HEK293 (cell line): ENCODE measurements around the gene SIK3.

Experiments used
- CTCF ChIA-PET: fragments of 350-600 bp; formaldehyde crosslinking; extraction: SDS; loops from one replicate; lab custom pipeline; 2021; ENCODE audit warnings: antibody characterized with exemption; lab: Yijun Ruan, JAX
- POLR2A ChIA-PET: fragments of 300-600 bp; formaldehyde crosslinking; extraction: SDS; loops from one replicate; lab custom pipeline; 2020; ENCODE audit warnings: antibody characterized with exemption, inconsistent platforms; lab: Yijun Ruan, JAX
- H3K27ac ChIP-seq: fragments of 200-500 bp; sonication (Bioruptor generic); 2 replicates; pipeline ENCODE4 v1.5.1; 2014; ENCODE audit warnings: low read depth, low read length, control low read depth, inconsistent platforms; ENCODE audit errors: extremely low read depth
- H3K36me3 ChIP-seq, 2 experiments: fragments of 200-500 bp in 1 of 2; sonication (Bioruptor generic) in 1 of 2; 1 replicate in 1 of 2; 2 replicates in 1 of 2; pipeline ENCODE4 v1.5.1; 2014 to 2017; ENCODE audit warnings: inconsistent platforms in 2 of 2, low read length in 2 of 2; ENCODE audit not compliant: control insufficient read depth in 2 of 2, insufficient read depth in 1 of 2
- H3K4me1 ChIP-seq: fragments of 200-500 bp; sonication (Bioruptor generic); 2 replicates; pipeline ENCODE4 v1.5.1; 2014; ENCODE audit warnings: mild to moderate bottlenecking, low read length, inconsistent platforms; ENCODE audit not compliant: control insufficient read depth, insufficient read depth
- H3K4me3 ChIP-seq: 2 replicates; pipeline ENCODE4 v1.5.1; 2011; ENCODE audit warnings: low read depth, mild to moderate bottlenecking, control low read depth, low read length, moderate library complexity
- H3K9me3 ChIP-seq: fragments of 200-500 bp; sonication (Bioruptor generic); 2 replicates; pipeline ENCODE4 v1.5.1; 2014; ENCODE audit warnings: low read depth, low read length, inconsistent platforms; ENCODE audit not compliant: control insufficient read depth, insufficient read depth
- KLF1 ChIP-seq: fragments of 450-650 bp; formaldehyde crosslinking; IDR thresholded peaks from 2 replicates; pipeline ENCODE4 v1.5.1; 2016; ENCODE audit warnings: missing biosample characterization, missing genetic modification characterization
- KLF7 ChIP-seq: fragments of 450-650 bp; formaldehyde crosslinking; IDR thresholded peaks from 2 replicates; pipeline ENCODE4 v1.5.1; 2016; ENCODE audit warnings: missing biosample characterization, missing genetic modification characterization, borderline replicate concordance
- SCRT1 ChIP-seq: fragments of 450-650 bp; formaldehyde crosslinking; IDR thresholded peaks from 2 replicates; pipeline ENCODE4 v1.5.1; 2016; ENCODE audit warnings: missing biosample characterization, missing genetic modification characterization, borderline replicate concordance
- ZIC2 ChIP-seq: fragments of 450-650 bp; formaldehyde crosslinking; IDR thresholded peaks from 2 replicates; pipeline ENCODE4 v1.5.1; 2016; ENCODE audit warnings: missing biosample characterization, missing genetic modification characterization
- ZNF350 ChIP-seq: fragments of 450-650 bp; formaldehyde crosslinking; IDR thresholded peaks from 2 replicates; pipeline ENCODE4 v1.5.0; 2017; ENCODE audit warnings: missing biosample characterization, mild to moderate bottlenecking, missing genetic modification characterization
- ZNF555 ChIP-seq: fragments of 450-650 bp; formaldehyde crosslinking; conservative IDR thresholded peaks from 2 replicates; pipeline ENCODE4 v1.5.1; 2017; ENCODE audit warnings: missing biosample characterization, mild to moderate bottlenecking, missing genetic modification characterization, inconsistent platforms
- ZNF561 ChIP-seq: fragments of 450-650 bp; IDR thresholded peaks from 2 replicates; pipeline ENCODE4 v1.5.1; 2018; ENCODE audit warnings: missing biosample characterization, missing genetic modification characterization, borderline replicate concordance
- ZNF658 ChIP-seq: fragments of 450-650 bp; formaldehyde crosslinking; IDR thresholded peaks from 2 replicates; pipeline ENCODE4; 2016; ENCODE audit warnings: missing biosample characterization, missing genetic modification characterization
- ZSCAN23 ChIP-seq: fragments of 450-650 bp; formaldehyde crosslinking; IDR thresholded peaks from 2 replicates; pipeline ENCODE4 v1.5.1; 2016; ENCODE audit warnings: missing biosample characterization, missing genetic modification characterization
- TF ChIP-seq, protein P1 (sequence below): fragments of 450-650 bp; formaldehyde crosslinking; IDR thresholded peaks from 2 replicates; pipeline ENCODE4 v1.5.1; 2016; ENCODE audit warnings: missing biosample characterization, missing genetic modification characterization
- TF ChIP-seq, protein P2 (sequence below): fragments of 450-650 bp; IDR thresholded peaks from 2 replicates; pipeline ENCODE4 v1.5.1; 2018; ENCODE audit warnings: missing biosample characterization, missing genetic modification characterization
- TF ChIP-seq, protein P3 (sequence below): fragments of 450-650 bp; formaldehyde crosslinking; IDR thresholded peaks from 2 replicates; pipeline ENCODE4 v1.5.1; 2016; ENCODE audit warnings: missing biosample characterization, missing genetic modification characterization, low read depth
- TF ChIP-seq, protein P4 (sequence below): sonication (generic); formaldehyde crosslinking; IDR thresholded peaks from 2 replicates; pipeline ENCODE4 v1.8.1; 2022; ENCODE audit warnings: mild to moderate bottlenecking, moderate library complexity, missing genetic modification reagents
- TF ChIP-seq, protein P5 (sequence below): fragments of 450-650 bp; formaldehyde crosslinking; IDR thresholded peaks from 2 replicates; pipeline ENCODE4 v1.5.1; 2016; ENCODE audit warnings: missing biosample characterization, missing genetic modification characterization
- TF ChIP-seq, protein P6 (sequence below): fragments of 450-650 bp; formaldehyde crosslinking; IDR thresholded peaks from 2 replicates; pipeline ENCODE4 v1.5.1; 2016; ENCODE audit warnings: missing biosample characterization, missing genetic modification characterization
- TF ChIP-seq, protein P7 (sequence below): fragments of 450-650 bp; formaldehyde crosslinking; optimal IDR thresholded peaks from 2 replicates; pipeline ENCODE3; 2016; ENCODE audit warnings: missing biosample characterization, mild to moderate bottlenecking, missing genetic modification characterization

SIK3 gene

DNA sequence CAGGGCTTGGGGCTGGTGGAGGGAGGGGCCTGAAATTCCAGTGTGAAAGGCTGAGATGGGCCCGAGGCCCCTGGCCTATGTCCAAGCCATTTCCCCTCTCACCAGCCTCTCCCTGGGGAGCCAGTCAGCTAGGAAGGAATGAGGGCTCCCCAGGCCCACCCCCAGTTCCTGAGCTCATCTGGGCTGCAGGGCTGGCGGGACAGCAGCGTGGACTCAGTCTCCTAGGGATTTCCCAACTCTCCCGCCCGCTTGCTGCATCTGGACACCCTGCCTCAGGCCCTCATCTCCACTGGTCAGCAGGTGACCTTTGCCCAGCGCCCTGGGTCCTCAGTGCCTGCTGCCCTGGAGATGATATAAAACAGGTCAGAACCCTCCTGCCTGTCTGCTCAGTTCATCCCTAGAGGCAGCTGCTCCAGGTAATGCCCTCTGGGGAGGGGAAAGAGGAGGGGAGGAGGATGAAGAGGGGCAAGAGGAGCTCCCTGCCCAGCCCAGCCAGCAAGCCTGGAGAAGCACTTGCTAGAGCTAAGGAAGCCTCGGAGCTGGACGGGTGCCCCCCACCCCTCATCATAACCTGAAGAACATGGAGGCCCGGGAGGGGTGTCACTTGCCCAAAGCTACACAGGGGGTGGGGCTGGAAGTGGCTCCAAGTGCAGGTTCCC, 268.6 kb downstream of the SIK3 start, which contains the start of gene APOC3 (continued):
- TF ChIP-seq ZNF658 (tag by site-specific recombination) (no peak), KLF1 (no peak)
- TF ChIP-seq, protein P1, sequence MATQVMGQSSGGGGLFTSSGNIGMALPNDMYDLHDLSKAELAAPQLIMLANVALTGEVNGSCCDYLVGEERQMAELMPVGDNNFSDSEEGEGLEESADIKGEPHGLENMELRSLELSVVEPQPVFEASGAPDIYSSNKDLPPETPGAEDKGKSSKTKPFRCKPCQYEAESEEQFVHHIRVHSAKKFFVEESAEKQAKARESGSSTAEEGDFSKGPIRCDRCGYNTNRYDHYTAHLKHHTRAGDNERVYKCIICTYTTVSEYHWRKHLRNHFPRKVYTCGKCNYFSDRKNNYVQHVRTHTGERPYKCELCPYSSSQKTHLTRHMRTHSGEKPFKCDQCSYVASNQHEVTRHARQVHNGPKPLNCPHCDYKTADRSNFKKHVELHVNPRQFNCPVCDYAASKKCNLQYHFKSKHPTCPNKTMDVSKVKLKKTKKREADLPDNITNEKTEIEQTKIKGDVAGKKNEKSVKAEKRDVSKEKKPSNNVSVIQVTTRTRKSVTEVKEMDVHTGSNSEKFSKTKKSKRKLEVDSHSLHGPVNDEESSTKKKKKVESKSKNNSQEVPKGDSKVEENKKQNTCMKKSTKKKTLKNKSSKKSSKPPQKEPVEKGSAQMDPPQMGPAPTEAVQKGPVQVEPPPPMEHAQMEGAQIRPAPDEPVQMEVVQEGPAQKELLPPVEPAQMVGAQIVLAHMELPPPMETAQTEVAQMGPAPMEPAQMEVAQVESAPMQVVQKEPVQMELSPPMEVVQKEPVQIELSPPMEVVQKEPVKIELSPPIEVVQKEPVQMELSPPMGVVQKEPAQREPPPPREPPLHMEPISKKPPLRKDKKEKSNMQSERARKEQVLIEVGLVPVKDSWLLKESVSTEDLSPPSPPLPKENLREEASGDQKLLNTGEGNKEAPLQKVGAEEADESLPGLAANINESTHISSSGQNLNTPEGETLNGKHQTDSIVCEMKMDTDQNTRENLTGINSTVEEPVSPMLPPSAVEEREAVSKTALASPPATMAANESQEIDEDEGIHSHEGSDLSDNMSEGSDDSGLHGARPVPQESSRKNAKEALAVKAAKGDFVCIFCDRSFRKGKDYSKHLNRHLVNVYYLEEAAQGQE (tag by site-specific recombination): no peak
- TF ChIP-seq, protein P2, sequence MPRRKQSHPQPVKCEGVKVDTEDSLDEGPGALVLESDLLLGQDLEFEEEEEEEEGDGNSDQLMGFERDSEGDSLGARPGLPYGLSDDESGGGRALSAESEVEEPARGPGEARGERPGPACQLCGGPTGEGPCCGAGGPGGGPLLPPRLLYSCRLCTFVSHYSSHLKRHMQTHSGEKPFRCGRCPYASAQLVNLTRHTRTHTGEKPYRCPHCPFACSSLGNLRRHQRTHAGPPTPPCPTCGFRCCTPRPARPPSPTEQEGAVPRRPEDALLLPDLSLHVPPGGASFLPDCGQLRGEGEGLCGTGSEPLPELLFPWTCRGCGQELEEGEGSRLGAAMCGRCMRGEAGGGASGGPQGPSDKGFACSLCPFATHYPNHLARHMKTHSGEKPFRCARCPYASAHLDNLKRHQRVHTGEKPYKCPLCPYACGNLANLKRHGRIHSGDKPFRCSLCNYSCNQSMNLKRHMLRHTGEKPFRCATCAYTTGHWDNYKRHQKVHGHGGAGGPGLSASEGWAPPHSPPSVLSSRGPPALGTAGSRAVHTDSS: no peak

DNA sequence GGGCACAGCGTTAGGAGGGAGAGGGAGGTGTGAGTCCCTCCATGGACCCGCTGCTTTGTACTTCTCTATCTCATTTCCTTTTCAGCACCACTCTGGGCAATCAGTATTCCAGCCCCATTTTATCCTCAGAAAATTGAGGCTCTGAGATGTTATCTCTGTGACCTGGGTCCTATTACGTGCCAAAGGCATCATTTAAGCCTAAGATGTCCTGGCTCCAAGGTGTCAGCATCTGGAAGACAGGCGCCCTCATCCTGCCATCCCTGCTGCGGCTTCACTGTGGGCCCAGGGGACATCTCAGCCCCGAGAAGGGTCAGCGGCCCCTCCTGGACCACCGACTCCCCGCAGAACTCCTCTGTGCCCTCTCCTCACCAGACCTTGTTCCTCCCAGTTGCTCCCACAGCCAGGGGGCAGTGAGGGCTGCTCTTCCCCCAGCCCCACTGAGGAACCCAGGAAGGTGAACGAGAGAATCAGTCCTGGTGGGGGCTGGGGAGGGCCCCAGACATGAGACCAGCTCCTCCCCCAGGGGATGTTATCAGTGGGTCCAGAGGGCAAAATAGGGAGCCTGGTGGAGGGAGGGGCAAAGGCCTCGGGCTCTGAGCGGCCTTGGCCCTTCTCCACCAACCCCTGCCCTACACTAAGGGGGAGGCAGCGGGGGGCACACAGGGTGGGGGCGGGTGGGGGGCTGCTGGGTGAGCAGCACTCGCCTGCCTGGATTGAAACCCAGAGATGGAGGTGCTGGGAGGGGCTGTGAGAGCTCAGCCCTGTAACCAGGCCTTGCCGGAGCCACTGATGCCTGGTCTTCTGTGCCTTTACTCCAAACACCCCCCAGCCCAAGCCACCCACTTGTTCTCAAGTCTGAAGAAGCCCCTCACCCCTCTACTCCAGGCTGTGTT, 269.4 kb downstream of the SIK3 start:
- Histone ChIP-seq H3K9me3 (no peaks in the 10 kb centered on the region), H3K4me1 (no peaks in the 10 kb centered on the region), H3K4me3 (no peak overlapping the region), H3K36me3 (no peaks in the 10 kb centered on the region), H3K27ac (no peak overlapping the region)
- POLR2A ChIA-PET: no interaction called here
- CTCF ChIA-PET: interaction anchor here (0.6 to 1.4 kb wide), 2 partner anchors 82 to 277 kb away, joined by 3 to 4 read pairs; no protein-coding TSS in a partner anchor
- TF ChIP-seq, protein P3, sequence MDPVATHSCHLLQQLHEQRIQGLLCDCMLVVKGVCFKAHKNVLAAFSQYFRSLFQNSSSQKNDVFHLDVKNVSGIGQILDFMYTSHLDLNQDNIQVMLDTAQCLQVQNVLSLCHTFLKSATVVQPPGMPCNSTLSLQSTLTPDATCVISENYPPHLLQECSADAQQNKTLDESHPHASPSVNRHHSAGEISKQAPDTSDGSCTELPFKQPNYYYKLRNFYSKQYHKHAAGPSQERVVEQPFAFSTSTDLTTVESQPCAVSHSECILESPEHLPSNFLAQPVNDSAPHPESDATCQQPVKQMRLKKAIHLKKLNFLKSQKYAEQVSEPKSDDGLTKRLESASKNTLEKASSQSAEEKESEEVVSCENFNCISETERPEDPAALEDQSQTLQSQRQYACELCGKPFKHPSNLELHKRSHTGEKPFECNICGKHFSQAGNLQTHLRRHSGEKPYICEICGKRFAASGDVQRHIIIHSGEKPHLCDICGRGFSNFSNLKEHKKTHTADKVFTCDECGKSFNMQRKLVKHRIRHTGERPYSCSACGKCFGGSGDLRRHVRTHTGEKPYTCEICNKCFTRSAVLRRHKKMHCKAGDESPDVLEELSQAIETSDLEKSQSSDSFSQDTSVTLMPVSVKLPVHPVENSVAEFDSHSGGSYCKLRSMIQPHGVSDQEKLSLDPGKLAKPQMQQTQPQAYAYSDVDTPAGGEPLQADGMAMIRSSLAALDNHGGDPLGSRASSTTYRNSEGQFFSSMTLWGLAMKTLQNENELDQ (tag by site-specific recombination): no peak
- TF ChIP-seq ZSCAN23 (tag by site-specific recombination) (no peak), ZNF555 (tag by site-specific recombination) (no peak), ZIC2 (tag by site-specific recombination) (no peak), ZNF561 (tag by site-specific recombination) (no peak), ZNF350 (no peak), KLF7 (no peak), SCRT1 (no peak)
- TF ChIP-seq, protein P4, sequence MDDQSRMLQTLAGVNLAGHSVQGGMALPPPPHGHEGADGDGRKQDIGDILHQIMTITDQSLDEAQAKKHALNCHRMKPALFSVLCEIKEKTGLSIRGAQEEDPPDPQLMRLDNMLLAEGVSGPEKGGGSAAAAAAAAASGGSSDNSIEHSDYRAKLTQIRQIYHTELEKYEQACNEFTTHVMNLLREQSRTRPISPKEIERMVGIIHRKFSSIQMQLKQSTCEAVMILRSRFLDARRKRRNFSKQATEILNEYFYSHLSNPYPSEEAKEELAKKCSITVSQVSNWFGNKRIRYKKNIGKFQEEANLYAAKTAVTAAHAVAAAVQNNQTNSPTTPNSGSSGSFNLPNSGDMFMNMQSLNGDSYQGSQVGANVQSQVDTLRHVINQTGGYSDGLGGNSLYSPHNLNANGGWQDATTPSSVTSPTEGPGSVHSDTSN (CRISPR knock-in tag): no peak
- TF ChIP-seq, protein P5, sequence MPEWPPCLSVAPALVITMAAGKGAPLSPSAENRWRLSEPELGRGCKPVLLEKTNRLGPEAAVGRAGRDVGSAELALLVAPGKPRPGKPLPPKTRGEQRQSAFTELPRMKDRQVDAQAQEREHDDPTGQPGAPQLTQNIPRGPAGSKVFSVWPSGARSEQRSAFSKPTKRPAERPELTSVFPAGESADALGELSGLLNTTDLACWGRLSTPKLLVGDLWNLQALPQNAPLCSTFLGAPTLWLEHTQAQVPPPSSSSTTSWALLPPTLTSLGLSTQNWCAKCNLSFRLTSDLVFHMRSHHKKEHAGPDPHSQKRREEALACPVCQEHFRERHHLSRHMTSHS (tag by site-specific recombination): no peak
- TF ChIP-seq, protein P6, sequence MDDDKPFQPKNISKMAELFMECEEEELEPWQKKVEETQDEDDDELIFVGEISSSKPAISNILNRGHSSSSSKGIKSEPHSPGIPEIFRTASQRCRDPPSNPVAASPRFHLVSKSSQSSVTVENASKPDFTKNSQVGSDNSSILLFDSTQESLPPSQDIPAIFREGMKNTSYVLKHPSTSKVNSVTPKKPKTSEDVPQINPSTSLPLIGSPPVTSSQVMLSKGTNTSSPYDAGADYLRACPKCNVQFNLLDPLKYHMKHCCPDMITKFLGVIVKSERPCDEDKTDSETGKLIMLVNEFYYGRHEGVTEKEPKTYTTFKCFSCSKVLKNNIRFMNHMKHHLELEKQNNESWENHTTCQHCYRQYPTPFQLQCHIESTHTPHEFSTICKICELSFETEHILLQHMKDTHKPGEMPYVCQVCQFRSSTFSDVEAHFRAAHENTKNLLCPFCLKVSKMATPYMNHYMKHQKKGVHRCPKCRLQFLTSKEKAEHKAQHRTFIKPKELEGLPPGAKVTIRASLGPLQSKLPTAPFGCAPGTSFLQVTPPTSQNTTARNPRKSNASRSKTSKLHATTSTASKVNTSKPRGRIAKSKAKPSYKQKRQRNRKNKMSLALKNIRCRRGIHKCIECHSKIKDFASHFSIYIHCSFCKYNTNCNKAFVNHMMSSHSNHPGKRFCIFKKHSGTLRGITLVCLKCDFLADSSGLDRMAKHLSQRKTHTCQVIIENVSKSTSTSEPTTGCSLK (tag by site-specific recombination): no peak
- TF ChIP-seq, protein P7, sequence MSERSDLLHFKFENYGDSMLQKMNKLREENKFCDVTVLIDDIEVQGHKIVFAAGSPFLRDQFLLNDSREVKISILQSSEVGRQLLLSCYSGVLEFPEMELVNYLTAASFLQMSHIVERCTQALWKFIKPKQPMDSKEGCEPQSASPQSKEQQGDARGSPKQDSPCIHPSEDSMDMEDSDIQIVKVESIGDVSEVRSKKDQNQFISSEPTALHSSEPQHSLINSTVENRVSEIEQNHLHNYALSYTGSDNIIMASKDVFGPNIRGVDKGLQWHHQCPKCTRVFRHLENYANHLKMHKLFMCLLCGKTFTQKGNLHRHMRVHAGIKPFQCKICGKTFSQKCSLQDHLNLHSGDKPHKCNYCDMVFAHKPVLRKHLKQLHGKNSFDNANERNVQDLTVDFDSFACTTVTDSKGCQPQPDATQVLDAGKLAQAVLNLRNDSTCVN (tag by site-specific recombination): no peak
